Measurements from ENCODE around the gene RASSF10.
A peak's percentile ranks its signal among the peaks of the same experiment; 100 is the strongest.

The RASSF10 gene

DNA sequence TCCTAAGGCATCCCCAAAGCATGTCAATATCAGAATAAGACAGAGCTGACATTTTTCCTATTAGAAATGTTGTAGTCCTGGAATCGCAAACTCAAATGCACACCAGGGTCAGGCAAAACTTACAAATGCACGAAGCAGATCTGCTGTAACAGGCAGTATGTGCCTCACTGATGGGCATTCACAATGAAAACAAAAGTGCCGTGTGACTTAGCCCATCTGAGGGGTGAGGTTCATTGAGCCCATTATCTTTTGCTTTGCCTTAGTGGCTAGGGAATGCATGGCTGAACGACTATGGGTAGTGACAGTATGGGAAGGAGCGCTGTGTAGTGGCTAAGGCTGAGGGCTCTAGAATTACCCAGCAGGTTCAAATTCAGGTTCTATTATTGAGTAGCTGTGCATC, 43.1 kb upstream of the RASSF10 start:
- no peak overlapping the region for H3K4me3 ChIP-seq (replicated peaks; ENCODE audit: low read depth, low read length)
- TF ChIP-seq, protein P1, sequence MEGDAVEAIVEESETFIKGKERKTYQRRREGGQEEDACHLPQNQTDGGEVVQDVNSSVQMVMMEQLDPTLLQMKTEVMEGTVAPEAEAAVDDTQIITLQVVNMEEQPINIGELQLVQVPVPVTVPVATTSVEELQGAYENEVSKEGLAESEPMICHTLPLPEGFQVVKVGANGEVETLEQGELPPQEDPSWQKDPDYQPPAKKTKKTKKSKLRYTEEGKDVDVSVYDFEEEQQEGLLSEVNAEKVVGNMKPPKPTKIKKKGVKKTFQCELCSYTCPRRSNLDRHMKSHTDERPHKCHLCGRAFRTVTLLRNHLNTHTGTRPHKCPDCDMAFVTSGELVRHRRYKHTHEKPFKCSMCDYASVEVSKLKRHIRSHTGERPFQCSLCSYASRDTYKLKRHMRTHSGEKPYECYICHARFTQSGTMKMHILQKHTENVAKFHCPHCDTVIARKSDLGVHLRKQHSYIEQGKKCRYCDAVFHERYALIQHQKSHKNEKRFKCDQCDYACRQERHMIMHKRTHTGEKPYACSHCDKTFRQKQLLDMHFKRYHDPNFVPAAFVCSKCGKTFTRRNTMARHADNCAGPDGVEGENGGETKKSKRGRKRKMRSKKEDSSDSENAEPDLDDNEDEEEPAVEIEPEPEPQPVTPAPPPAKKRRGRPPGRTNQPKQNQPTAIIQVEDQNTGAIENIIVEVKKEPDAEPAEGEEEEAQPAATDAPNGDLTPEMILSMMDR (IDR thresholded peaks at IDR 0.05; ENCODE audit: low read length, missing control alignments): no peak
- no peak for DNase-seq (ENCODE audit: low read depth)

DNA sequence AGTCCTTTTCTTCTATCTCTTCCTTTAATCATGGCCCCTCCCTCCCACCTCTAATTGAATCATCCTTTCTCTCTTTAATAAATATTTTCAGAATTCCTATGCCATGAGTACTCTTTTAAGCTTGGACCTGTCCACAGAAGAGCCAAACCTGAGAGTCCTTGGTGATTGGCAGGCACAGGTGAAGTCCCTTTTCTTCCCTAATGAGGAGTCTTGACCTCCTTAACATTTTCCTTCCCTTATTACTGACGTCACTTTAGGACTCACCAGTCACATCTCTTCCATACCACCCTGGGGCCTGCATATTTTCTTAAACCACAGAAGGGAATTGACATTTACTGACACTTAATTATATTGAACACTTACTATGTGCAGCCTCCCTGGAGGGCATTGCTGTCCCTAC, 41.0 kb upstream of the RASSF10 start:
- DNase-seq (ENCODE audit: low read depth): no peak
- TF ChIP-seq, protein P1 (IDR thresholded peaks at IDR 0.05; ENCODE audit: low read length, missing control alignments): no peak
- H3K4me3 ChIP-seq (replicated peaks; ENCODE audit: low read depth, low read length): no peak overlapping the region

DNA sequence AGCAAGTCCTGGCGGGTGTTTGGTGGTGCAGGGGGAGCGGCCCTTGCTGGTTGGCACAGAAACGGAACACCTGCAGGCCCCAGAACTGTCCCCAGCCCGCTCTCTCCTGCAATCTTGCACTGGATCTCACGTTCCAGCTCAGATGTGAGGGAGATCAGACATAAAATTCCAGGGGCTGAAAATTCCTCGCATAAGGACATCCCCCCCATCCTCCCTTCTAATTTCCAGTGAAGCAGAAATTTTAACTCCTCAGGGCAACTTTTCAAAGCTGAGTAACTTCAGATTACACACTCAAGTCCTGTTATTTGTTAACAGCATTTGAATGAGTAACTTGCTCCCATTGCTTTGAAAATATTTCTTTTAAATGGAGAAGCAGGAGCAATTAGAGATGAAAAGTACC, 40.3 kb upstream of the RASSF10 start:
- DNase-seq (ENCODE audit: low read depth): no peak
- TF ChIP-seq, protein P1 (IDR thresholded peaks at IDR 0.05; ENCODE audit: low read length, missing control alignments): no peak
- H3K4me3 ChIP-seq (replicated peaks; ENCODE audit: low read depth, low read length): no peak overlapping the region

DNA sequence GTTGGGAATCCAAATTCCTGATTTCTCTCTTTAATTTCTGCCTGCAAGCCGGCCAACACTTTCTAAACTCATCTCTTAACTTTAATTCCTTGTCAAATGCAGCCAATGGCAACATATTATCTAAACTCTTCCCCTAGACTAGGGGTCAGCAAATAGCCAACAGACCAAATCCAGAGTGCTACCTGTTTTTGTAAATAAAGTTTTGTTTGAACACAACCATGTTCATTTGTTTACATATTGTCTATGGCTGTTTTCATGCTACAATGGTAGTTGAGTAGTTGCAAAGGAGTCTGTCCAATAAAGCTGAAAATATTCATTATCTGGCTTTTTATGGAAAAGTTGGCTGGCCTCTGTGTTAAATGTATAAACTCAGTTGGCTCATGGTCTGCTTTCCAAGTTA, 37.2 kb upstream of the RASSF10 start:
- TF ChIP-seq, protein P1 (IDR thresholded peaks at IDR 0.05; ENCODE audit: low read length, missing control alignments): no peak
- no peak overlapping the region for H3K4me3 ChIP-seq (replicated peaks; ENCODE audit: low read depth, low read length)
- DNase-seq (ENCODE audit: low read depth): no peak

DNA sequence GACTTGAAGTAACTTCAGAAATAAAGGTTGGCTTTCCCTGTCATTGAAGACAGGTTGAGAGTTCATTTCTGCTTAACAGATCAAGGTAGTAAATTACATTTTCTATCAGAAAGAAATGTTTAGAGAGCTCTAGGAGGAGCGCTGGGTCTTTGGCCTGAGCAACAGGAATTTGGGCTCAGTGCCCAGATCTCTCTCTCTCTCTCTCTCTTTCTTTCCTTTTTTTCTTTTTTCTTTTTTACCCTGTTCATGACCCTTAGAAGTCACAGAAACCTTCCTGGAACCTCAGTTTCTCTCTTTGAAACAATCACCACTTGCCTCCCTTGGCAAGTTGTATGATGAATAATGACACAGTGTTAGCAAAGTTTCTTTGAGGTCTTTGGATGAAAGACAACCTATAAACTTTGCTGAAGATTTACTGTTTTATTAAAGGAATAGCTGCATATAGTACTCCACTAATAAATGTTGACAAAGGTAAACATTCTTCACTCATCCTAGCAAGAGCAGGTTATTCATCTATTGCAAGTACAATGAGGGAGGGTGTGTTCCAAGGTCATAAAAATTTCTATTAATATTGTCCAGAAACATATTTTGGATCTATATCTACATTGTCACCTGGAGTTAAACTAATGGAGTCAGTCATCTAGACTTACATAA, 35.5 kb upstream of the RASSF10 start:
- peak; percentile 17 for DNase-seq (ENCODE audit: low read depth)
- TF ChIP-seq, protein P1 (IDR thresholded peaks at IDR 0.05; ENCODE audit: low read length, missing control alignments): no peak
- H3K4me3 ChIP-seq (replicated peaks; ENCODE audit: low read depth, low read length): no peak overlapping the region

DNA sequence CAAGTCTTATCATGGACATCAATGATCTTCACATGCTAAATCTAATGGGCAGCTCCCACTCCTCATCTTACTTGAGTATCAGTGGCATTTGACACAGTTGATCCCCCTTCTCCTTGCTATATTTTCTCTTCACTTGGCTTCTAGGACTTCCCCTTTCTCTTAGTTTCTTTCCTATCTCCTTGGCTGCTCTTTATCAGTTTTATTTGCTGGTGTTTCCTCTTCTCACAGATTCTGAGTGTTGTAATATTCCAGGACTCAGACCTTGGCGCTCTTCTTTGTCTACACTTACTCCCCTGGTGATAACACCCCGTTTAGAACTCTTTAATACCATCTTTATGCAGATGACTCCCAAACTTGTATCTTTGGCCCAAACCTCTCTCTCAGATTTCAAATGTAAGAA, 33.9 kb upstream of the RASSF10 start:
- TF ChIP-seq, protein P1 (IDR thresholded peaks at IDR 0.05; ENCODE audit: low read length, missing control alignments): no peak
- DNase-seq (ENCODE audit: low read depth): no peak
- no peak overlapping the region for H3K4me3 ChIP-seq (replicated peaks; ENCODE audit: low read depth, low read length)

All from fibroblast of pulmonary artery (primary cell).